A673 (cell line): ENCODE data around the gene SLC7A1.
A peak's percentile ranks its signal among the peaks of the same experiment; 100 is the strongest.

Experiments
- CTCF ChIP-seq: fragments of 300-800, 200-600 bp; sonication (generic); conservative IDR thresholded peaks from 2 replicates; pipeline ENCODE4 v1.5.1; 2017; ENCODE audit warnings: low read depth, mild to moderate bottlenecking, antibody characterized with exemption, low read length, moderate library complexity, mixed read lengths
- EZH2 ChIP-seq: fragments of 200-600 bp; sonication (generic); IDR thresholded peaks from 2 replicates; pipeline ENCODE4 v1.6.1; 2017; ENCODE audit warnings: borderline replicate concordance, low read depth, mild to moderate bottlenecking, mixed read lengths, antibody characterized with exemption, low read length; ENCODE audit not compliant: poor library complexity, severe bottlenecking

GRCh38 chr13:29484236-29484635 is 111.3 kb downstream of the SLC7A1 start:
- 0 out of 2 replicates have a peak, but pooled peaks have one; percentile 12 for TF ChIP-seq CTCF
- TF ChIP-seq EZH2, result no peak
